ENCODE results near the gene PATZ1.
"Not testable (repeated sequence)": the region's sequence is repeated elsewhere in the genome, so short reads cannot be mapped to it uniquely, and the experiment has no call there.

The PATZ1 gene

DNA sequence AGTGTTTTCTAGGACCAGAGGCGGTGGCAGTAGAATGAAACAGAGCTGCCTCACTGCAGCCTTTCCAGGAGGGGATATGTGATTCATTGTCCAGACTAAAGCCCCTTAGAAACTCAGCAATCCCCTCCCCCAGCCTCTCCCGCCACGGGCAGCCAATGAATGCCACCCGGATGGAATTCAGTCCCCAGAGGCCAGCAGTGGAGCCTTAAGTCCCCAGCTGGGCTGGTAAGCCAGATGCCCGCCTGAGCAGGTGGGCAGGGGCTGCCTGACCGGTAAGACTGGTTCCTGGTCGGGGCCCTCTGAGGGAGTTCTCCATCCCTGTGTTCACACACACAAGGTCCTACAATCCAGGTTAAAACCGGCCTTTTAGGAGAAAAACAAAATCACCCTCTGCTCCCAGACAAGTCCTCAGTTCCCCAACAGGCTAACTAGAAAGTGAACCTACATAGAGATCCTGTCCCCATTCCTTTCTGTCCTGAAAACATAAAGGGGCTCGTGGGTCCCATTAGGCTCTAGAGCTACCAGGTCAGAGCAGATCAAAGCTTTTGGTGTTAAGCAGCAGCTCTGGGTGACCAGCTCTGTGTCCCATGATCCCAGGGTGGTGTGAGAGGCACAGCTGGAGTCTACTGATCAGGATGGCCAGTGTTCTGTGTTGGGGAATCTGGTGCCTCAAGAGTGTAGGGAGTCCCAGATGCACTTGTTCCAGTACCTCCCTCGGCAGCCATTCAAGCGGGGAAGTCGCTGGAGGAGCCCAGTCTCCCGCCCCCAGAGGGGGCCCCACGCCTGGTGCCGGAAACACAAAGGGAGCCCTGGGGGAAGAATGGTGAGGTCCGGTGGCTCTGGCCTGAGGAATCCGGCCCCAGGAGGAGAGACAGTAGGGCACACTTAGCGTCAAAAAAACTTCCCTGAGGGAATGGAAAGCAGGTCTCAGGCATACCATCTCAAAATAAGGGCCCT, 2.6 kb downstream of the PATZ1 start:
- DNase-seq (ENCODE audit: low read depth in 2 of 2): no peak

DNA sequence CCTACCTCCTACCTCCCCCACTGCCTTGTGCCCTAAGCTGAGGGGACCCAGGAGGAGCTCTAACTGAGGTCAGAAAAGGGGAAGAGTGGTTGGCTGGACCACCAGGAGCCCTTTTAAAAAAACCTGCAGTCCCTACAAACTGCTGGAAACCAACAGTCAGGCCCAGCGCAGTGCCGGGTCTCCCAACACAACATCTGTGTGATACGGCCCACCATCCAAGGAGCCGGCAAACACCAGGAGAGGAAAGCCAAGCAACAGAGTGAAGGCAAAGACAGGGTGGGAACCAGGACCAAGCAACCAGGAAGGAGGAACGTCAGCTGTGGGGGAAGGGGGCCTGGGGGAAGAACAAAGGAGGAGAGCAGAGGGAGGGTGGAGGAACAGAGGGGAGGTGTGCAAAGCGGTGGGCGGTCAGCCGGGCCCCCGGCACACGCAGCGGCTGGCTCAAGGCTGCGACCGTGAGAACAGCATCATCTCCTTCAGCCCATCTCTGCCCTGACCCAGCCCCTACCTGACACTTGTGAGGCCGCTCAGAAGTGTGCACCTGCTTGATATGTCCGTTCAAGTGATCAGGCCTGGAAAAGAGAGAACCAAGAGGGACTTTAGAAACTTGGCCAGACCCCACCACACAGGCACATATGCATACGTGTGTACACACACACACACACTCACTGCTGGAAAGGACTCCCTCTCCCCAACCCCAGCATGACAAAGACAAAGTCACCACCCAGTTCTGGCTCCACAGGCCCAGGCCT, 3.6 kb downstream of the PATZ1 start:
- DNase-seq (ENCODE audit: low read depth in 2 of 2): no peak

DNA sequence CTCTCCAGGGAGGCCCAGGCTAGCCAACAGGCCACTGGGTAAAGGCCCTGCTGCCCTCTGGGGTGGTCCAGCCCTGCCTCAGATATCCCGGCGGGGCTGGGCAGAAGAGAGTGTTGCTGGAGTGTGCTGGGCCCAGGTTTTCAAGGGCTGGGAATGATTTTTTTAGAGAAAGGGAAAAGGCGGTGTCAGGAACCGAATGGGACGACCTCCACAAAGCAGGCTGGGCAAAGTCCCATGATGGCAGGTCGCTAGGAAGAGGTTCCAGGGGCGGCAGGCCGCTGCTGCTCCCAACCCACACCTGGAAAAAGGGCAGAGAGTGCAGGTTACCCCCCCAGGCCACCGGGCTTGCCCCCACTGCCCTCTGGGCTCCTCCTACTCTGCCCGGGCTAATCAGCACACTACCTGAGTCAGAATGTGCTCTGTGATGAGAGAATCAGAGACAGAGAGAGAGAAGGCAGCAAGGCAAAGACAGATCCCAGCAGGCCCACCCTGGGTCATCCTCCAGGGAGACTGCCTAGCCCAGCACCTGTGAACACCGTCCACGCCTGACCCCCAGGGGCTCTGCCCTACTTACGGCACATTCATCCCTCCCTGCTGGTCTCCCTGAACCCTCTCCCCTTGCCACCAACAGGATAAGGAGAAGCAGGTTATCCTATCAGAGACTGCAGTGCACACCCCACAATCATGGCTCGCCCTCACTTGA, 4.6 kb downstream of the PATZ1 start:
- DNase-seq (ENCODE audit: low read depth in 2 of 2): no peak

DNA sequence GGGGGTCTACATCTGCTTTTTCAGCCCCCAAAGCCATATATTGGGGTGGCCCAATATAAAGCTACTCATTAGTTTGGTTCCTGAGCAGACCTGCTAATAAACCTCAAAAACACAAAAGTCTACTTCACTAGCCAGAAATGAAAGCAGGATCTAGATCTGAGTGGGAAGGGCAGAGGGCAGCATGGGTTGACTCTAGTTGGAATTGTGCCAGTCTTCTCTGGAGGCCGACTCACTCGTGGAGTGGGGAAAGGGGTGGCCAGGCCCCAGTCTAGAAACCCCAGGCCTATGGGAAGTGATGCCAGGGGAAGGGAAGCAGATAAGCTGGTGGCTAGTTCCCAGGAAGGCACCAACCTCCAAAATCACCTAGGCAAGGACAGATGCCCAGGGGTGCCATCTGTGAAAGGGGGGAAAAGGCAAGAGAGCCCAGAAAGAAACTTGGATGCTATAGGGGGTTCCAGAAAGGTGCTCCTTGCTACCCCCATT, 5.3 kb downstream of the PATZ1 start:
- no peak for DNase-seq (ENCODE audit: low read depth in 2 of 2)

DNA sequence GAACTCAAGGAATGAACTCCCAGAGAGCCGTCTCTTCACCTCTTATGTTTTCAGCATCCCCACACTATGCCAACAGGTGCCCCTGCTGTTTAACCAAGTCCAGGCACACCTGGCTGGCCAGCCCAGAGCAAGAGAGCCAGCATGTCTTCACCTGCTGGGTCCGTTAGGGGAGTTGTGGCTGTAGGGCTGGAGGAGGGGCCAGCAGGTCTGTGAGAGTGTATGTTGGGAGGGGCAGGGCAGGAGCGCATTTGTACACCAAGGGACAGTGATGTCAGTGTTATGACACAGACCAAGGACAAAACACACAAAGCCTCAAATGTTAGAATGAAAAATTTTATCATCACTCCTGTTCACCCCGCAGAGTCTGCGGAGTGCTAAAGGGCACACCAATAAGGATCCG, 5.8 kb downstream of the PATZ1 start:
- DNase-seq (ENCODE audit: low read depth in 2 of 2): no peak

DNA sequence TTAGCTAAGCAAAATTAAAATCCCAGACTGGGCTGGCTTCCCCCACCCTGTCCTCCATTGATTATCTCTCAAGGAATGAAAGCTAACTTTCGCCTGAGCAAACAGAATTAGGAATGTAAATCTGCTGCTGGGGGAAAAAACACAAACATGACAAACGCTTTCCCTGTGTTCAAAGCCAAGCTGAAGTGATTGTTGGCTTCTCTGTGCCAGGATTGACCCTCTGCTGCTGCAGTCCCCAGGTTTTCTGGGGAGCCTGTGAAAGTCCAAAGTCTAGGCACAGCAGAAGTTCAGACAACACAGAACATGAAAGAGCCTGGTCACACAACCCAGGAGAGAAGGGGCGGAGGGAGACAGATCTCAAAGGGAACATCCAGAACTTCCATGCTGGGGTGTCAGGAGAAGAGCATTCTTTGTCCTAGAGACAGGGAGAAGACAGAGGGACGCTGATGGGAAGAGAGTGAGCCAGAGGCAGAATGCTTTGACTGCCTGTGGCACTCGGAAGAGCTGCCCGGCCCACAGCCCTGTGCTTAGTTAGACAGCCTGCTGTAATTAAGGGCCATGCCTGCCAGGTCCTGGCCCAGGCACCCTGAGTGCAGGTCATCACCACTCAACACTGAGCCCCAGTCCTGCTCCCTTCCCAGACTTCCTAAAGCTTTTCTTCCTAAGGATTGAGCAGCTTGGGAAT, 6.9 kb downstream of the PATZ1 start:
- no peak for DNase-seq (ENCODE audit: low read depth in 2 of 2)

DNA sequence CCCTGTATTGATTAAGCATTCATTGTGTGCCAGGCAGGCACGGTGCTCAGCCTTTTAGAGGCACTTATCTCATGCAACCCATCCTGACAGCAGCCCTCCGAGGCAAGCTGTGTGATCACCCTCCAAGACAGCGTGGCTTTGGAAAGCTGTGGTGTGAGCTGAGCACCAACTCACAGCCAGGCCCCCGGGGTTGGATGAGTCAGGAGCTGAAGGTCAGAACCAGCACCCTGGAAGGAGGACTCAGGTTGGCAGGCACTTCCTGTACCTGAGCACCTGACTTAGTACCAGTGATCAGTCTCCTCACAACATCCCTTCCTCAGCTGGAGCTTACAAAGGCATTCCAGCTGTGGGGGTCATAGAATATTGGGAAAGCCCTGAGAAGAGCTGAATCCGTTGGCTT, 9.0 kb downstream of the PATZ1 start:
- DNase-seq (ENCODE audit: low read depth in 2 of 2): no peak

DNA sequence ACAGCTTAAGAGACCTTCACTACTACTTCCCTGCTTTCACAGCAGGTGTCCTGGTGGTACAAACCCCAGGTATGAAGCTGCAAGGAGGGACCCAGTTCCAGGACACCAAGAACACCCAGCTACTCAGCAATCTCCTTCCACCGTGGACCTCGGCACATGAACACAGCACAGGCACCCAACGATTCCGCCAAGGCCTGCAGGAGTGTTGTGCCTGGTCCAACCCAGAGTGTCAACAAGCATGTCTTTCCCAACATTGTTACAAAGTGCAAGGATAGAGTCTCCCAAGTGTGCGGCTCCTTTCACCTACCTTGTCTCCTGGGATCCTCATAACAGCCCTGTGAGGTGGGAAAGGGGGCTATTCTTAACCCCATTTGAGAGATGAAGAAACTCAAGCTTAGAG, 11.8 kb downstream of the PATZ1 start:
- no peak for DNase-seq (ENCODE audit: low read depth in 2 of 2)

DNA sequence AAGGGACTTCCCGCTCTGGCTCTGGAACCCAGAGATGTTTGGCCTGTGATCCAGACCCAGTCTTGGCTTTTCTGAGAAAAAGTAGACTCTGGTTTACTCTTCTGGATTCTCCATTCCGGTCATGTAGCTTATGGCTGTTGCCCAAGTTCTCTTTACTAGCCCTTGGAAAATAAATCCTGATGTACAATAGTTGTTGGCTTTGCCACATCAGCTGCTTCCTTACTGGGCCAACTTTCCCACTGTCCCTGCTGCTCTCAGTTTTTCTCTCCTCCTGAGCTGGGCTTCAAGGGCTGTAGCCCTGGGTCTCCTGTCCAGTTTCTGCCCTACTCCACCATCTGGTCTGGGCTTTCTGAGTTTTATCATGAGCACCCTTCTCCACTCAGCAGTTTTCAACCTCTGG, 12.5 kb downstream of the PATZ1 start:
- no peak for DNase-seq (ENCODE audit: low read depth in 2 of 2)

DNA sequence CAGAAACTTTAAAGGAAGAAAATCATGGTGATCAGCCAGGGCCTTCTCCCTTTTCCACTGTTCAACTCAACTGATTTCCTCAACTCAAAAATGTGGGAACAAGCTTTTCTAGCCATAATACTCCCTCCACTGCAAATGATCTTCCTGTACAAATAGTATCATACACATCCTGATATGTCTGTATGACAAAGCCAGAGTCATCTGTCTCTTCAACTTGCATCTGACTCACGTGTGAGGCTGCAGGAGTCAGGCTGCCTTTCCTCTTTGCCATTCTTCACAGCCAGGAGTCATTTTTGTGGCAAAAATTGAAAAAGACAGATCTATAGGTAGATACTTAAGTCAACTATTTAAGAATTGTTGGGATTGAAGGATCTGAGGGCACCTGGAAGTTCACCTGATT, 13.3 kb downstream of the PATZ1 start:
- no peak for DNase-seq (ENCODE audit: low read depth in 2 of 2)

DNA sequence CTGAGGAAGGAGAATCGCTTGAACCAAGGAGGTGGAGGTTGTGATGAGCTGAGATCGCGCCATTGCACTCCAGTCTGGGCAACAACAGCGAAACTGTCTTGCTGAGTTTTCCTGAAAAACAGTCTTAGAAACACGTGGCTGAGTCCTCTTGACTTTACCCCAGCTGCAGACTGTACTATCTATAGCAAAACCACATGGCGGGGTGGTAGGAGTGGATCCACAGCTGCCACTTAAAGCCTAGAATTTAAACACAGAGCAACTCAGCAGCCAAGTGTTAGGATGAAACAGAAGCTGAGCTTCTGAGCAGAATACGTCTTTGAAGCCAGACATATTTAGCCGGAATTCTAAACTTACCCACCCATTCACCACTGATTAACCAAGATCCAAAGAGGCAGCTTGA, 14.1 kb downstream of the PATZ1 start:
- no peak for DNase-seq (ENCODE audit: low read depth in 2 of 2)

DNA sequence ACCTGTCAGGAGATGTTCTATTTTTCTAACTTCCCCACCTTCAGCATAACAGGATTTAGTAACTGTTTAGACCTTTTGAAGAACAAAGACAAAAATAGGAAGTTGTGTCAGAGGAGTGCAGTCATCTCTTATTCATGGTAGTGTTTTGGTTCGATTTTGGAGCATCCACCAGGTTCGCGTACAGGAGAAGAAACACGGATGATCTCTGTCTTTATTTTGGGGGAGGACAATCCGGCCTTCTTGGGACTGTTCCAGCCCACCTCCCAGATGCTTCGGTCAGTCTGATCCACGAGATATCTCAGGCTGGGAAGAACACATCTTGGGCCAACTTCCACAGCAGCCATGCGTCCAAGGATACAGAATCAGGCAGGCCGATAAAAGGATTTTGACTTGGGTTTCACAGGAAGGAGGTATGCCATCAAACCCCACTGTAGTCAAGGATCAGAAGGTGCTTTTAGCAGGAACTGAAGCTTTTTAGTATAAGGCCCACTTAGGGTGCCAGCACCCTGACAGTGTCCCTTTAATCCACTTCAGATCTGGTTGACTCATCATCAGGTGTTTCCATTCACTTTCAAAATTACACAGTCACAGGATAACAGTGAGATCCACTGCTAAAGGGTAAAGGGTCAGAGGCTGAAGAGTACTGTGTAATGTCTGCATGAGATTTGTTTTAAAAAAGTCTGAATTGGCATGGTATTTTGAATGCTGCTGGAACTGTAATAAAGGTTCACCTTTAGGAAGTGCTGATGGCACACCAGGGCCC, 16.5 kb downstream of the PATZ1 start:
- no peak for DNase-seq (ENCODE audit: low read depth in 2 of 2)

DNA sequence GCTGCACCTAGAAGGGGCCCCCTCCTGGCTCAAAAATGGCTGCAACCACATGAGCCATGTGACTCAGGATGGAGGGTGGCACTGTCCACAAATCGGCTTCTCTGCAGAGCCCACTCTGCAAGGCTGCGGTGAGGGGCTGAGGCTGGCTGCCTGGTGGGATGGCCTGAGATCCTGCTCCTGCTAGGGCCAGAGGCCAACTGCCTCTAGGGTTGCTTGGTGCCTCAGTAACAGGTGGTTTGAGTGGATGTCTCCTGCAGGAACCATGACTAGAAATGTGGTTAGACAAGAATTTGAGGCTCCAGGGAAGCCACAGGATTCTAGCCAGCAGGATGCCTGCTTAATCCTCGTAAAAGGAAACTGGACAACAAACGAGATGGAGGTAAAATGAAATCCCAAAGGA, 17.1 kb downstream of the PATZ1 start:
- DNase-seq (ENCODE audit: low read depth in 2 of 2): no peak

DNA sequence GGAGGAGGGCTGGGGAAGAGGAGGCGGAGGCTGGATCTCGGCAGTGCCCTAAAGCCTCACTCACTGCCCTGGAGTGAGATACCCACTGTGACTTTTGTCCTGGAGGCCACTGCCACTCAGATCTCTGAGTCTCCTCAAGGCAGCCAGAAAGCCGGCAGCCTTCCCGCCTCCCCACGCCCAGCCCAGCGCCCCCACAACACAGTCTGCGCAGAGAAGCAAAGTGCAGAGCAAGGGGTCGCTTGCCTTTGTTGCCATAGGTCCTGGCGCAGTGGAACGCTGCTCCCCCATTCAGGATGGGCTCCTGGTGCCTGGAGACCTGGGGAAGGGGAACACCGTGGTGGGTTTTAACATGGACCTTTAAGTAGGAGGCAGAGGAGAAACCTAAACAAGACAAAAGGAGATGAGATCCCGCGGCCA, 17.6 kb downstream of the PATZ1 start:
- DNase-seq (ENCODE audit: low read depth in 2 of 2): no peak

DNA sequence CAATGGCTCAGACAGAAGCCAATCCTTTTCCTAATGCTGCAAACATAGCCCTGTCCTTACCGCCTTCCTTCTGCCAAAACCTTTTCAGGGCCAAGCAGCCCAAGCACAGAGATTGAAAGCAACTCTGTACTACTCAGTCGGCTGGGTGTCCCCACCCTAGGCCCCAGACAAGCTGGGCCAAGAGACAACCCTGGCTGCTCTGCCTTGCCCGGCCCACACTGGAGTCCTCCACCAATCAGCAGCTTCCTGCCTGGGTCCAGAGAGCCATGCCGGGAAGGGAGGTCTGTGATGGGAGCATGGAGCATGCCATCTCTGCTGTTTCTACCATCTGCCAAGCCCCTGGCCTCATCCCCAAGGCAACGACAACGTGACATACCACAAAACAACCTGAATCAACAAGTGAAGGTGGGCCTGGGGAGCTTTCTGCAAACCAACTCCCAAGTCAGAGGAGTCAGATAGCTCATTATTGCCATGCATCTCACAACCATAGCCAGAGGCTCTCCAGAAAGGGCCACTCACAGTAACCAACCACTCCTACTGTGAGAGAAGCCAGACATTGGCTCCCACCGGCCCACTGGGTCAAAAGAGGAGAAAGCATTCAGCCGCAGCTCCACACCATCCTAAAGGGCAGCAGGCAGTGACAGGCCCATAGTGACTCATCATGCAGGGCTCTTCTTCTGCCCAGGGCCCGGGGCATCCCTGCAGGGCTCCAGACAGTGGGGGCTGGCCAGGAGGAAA, 18.2 kb downstream of the PATZ1 start:
- no peak for DNase-seq (ENCODE audit: low read depth in 2 of 2)

DNA sequence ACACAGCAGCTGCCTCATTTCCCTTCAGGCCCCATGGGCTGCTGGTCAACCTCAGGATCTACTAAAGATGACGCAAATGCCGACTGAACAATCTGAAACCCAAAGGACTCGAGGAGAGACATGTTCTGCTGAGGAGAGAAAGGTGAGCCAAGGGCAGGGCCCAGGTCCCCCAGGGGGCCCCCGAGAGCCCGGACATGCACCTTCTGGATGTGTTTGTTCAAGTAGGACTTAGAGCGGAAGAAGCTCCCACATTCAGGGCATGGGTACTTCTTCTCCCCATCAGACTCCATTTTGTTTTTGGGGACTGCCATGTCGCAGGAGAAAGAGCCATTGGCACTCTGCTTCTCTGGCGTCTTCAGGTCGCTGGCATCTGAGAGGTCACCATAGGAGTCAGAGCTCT, 19.3 kb downstream of the PATZ1 start:
- no peak for DNase-seq (ENCODE audit: low read depth in 2 of 2)

DNA sequence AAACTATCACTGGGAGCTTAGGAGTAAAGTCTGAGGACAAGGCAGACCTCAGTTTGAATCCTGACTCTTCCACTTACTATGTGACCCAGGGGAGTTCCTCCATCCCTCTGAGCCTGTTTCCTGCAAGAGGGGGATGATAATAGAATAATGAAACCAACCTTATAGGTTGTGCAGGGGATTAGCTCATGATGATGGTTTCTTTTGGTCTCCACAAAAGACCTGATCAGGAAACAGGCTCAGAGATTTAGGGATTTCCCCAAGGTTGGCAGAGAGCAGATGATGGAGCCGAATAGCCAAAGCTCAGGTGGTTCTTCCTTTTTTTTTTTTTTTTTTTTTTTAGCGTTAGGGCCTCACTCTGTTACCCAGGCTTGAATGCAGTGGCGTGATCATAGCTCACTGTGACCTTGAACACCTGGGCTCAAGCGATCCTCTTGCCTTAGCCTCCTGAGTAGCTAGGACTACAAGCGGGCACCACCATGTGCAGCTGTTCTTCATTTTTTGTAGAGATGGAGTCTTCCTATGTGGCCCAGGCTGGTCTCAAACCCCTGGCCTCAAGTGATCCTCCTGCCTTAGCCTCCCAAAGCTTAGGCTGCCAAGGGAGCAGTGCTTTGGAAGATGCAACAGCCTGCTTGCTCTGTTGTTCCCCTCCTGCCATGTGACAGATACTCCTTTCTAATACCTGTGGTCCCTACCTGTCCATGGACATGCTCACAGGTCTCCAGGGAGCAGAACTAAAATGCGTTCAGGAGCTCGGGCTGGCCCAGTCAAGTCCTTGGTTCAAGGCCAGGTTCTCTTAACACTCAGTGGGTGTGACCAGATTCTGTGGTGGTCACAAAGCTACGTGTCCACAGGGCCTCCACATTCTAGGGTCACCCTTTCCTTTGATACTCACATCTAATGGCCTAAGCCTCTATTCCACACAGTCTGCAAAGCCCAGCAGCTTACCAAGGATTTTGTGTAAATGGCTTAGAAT, 22.3 kb downstream of the PATZ1 start:
- no peak for DNase-seq (ENCODE audit: low read depth in 2 of 2)

DNA sequence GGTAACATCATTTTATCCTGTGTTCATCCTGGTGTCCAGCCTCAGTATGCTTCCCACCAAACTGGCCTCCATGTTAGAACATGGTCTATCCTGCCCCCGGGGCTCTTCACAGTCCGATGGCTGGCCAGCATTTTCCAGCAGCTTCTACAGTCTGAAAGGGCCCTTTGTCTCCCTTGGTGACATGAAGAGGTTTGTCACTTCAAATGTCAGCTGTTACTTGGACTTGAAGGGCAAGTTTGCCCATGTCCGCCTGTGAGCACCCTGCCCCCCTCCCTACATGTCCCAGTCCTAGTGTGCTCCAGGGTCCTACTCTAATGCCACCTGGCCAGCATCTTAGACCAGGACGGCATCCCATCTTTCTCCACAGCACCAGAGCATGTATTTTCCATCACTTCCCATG, 24.7 kb downstream of the PATZ1 start:
- DNase-seq (ENCODE audit: low read depth in 2 of 2): no peak

DNA sequence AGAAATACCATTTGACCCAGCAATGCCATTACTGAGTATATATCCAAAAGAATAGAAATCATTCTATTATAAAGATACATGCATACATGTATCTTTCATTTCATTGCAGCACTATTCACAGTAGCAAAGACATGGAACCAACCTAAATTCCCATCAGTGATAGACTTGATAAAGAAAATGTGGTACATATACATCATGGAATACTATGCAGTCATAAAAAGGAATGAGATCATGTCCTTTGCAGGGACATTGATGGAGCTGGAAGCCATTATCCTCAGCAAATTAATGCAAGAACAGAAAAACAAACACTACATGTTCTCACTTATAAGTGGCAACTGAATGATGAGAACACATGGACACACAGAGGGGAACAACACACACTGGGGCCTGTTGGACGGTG, 31.9 kb downstream of the PATZ1 start:
- not testable (repeated sequence) for DNase-seq (ENCODE audit: low read depth in 2 of 2)
